CD4-positive, alpha-beta T cell treated with Interleukin-17A for 4 hours (primary cell): ENCODE results near the gene MED27.

Experiments
- DNase-seq: peaks from one replicate; pipeline ENCODE4 v3.0.0-alpha.2; 2020; ENCODE audit warnings: mixed read lengths

MED27 gene

GRCh38 chr9:132079391-132080091, at the start of gene MED27:
Gene MED27 (minus strand): TSS chr9:132079867. CDS start chr9:132079844, 23 bp downstream.
- peak; percentile 93 for DNase-seq

GRCh38 chr9:132127888-132128534, 48.3 kb upstream of the MED27 start:
- DNase-seq, result no peak

- DNase-seq, result no peak
Measured at GRCh38 chr9:132126680-132127236, 47.1 kb upstream of the MED27 start.

- DNase-seq, result no peak
Measured at GRCh38 chr9:132125944-132126679, 46.4 kb upstream of the MED27 start.

GRCh38 chr9:132125361-132125760, 45.7 kb upstream of the MED27 start:
- no peak for DNase-seq

- DNase-seq, result no peak
Measured at GRCh38 chr9:132124800-132125199, 45.1 kb upstream of the MED27 start.

- DNase-seq, result no peak
Measured at GRCh38 chr9:132121021-132121420, 41.4 kb upstream of the MED27 start.

- no peak for DNase-seq
Measured at GRCh38 chr9:132117694-132118093, 38.0 kb upstream of the MED27 start.

GRCh38 chr9:132116583-132116982, 36.9 kb upstream of the MED27 start:
- no peak for DNase-seq

GRCh38 chr9:132114102-132114707, 34.5 kb upstream of the MED27 start:
- peak; percentile 42 for DNase-seq

- no peak for DNase-seq
Measured at GRCh38 chr9:132109291-132109690, 29.6 kb upstream of the MED27 start.

- DNase-seq, result no peak
Measured at GRCh38 chr9:132108728-132109127, 29.1 kb upstream of the MED27 start.

GRCh38 chr9:132099741-132100407, 20.2 kb upstream of the MED27 start:
- no peak for DNase-seq

GRCh38 chr9:132099167-132099566, 19.5 kb upstream of the MED27 start:
- no peak for DNase-seq

- no peak for DNase-seq
Measured at GRCh38 chr9:132094314-132094791, 14.7 kb upstream of the MED27 start.

- no peak for DNase-seq
Measured at GRCh38 chr9:132090771-132091170, 11.1 kb upstream of the MED27 start.

GRCh38 chr9:132087438-132088030, 7.9 kb upstream of the MED27 start:
- DNase-seq, result no peak

- no peak for DNase-seq
Measured at GRCh38 chr9:132082188-132082587, 2.5 kb upstream of the MED27 start.

GRCh38 chr9:132078699-132079356, 839 bp downstream of the MED27 start:
- no peak for DNase-seq

GRCh38 chr9:132077881-132078698, 1.6 kb downstream of the MED27 start:
- DNase-seq, result peak; percentile 33
